Amniotic stem cell (primary cell): ENCODE results near the gene YARS2.

ENCODE experiments used
- DNase-seq: peaks from one replicate; lab custom pipeline; 2025; lab: John Stamatoyannopoulos, UW

Gene YARS2

DNA sequence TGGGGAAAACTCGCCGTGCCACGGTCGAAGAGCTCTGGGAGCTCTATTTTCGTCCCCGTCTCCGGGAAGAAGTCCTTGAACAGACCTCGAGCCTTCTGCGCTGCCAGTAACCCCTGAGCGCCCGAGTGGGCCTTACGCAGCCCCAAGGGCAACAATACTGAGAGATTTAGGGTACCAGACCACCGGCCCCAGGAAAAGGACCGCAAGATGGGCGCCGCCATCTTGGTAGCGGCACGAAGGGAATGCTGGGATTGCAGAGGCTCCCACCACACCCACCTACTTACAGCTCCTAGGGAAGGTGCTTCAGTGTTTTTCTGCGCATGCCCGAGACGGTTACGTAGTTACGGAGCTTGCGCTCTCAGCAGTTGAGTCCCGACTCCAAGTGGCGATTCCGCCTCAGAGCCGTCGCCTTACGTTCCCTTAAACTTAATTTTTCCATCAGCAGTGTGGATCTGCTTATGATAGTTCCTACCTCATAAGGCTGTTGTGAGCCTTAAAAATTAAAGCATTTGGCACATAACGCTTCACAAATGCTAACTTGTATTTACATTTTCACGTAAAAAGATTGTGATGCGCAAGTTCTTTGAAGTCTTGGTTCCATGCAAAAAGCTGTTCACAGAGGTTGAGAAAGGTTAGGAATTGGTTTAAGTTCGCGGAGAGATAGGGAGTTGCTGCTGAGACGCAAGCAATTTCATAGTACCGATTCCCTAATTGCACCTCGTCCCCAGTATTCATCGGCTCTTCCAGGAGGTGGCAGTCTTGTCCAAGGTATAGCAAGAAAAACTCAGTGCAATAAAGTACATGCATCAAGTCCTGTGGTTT is at the start of gene YARS2:
Gene YARS2 (minus strand): TSS at position 244 of the 822 bp plus-strand sequence. CDS start 23 bp downstream, at position 221.
- DNase-seq: peak; percentile 95

DNA sequence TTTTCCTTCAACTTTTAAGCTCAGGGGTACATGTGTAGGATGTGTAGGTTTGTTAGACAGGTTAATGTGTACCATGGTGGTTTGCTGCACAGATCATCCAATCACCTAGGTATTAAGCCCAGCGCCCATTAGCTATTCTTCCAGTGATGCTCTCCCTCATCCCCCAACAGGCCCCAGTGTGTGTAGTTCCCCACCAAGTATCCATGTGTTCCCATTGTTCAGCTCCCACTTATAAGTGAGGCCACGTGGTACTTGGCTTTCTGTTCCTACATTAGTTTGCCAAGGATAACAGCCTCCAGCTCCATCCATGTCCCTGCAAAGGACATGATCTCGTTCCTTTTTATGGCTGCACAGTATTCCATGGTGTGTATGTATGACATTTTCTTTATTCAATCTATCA is 48.6 kb upstream of the YARS2 start:
- DNase-seq: no peak

DNA sequence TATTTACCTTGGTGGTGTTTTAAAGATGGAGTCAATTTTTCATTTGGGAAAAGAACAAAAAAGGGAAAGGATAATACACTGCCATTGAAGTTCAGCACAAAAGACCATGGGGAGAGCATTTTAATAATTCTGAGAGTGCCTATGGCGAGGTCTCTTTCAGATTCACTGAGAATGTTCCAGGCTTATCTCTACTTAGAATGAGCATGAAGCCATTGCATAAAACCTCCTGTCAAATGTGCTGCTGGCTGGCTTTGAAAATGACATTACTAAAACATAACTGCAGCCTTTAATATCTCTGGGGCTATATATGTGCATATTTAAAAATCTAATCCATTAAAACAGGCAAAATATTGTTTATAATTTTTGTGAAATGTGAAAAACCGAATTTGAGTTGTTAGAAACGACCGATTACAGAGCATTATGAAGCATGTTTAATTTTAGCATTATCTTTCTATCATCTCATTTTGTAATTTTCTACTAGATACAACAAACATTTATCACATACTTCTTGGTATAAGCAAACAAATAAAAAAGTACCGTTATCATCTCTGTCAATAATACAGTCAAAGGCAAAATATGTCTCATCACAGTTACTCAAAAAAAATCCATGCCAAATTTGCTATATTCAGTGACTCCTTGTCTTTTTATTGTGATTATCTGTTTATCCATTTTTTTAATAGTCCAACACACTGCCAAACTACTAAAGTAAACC is 45.7 kb upstream of the YARS2 start:
- DNase-seq: no peak

DNA sequence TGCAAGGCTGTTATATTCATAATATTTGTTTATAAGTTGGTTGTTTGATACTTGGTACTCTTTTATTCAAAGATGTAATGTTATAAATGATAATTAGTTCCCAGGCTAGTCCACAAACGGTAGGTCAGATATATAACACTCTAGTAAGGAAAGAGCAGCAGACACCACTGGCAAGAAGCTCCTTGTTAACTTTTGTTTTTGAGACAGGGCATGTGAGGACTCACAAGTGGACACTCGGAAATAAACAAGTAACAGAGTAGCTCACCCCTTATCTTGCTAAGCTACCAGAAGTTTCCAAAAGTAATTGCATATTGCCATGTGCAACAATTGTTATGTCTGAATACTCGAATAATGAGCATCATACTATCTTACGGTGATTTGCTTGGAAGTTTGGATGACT is 38.6 kb upstream of the YARS2 start:
- DNase-seq: no peak

DNA sequence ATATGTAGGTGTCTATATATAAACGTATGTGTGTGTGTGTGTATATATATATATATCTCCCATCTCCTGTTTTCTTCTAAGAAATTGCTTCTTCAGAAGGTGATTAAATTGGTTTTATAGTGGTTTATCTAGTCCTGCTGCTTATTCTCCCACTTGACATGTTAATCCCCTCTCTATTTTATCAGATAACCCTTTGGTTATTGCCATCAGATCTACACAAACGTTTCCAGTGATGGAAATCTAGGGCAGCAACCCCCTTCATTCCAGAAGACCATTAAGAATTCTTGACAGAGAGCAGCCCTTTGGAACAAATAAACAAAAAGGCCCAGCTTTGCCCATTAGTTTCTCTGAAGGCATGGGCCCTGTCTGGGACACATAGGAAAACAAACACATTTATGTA is 34.2 kb upstream of the YARS2 start:
- no peak for DNase-seq

DNA sequence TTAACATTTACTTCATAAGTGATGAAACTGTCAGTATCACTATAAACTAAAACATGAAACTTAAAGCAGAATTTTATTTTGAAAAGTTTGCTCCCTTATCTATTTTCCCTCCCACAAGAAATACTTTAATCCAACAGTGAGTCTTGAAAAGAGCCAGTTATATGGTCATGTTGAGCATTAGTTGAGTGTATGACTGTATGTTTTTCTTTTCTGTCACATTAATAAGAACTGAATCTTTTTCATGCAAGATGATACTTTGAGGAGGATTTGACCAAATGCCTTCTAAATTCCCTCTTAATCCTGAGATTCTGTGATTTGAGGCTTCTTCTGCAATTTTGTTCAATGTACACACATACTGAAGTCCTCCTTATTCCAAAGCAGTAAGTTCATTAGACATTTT is 33.7 kb upstream of the YARS2 start:
- no peak for DNase-seq

DNA sequence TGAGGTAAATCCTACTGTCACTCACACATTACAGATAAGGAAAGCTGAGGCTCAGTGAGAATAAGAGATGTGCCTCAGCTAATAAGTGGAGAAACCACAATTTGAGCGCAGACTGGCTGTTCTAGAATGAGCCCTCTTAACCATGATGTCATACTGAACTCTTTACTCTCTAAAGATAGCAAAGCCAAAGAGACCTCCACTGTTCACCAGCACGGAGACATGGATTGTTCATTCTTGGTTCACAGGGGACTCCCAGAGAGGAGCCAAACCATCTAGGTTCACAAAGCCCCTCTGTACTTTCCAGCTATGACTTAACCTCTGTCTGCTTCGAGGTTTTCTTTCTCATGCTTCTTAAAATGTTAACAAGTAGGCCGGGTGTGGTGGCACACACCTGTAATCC is 32.7 kb upstream of the YARS2 start:
- DNase-seq: no peak

DNA sequence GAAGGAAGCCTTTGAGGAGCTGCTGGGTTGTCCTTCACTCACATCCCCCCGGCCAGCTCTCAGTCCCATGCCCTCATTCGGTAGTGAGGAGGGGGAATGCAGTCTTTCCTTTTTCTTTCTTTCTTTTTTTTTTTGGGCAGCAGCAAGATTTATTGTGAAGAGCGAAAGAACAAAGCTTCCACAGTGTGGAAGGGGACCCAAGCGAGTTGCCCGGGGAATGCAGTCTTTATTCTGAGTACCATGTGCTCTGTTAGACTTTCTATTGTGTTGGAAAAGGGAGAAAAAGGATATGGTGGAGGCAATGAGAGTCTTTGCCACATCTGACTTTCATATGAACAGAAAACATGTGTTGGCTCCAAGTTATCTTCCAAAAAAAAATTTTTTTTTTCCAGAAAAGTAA is 29.9 kb upstream of the YARS2 start:
- no peak for DNase-seq

DNA sequence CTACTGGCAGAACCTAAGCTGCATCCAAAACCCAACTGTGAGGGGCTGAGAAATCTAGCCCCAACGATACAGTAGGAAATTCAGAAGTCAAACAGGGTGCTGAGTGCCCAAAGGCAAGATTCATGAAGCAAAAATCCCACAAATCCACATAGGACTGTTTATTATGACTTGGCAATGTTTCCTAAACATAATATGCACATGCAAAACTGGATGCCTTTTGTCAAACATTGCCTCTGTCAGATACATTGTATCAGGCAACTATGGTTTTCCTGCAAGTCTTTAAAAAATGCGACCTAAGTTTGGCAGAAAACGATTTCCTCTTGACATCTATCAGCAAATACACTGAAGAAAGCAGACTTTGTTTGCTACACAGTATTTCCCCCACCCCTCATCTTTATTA is 27.3 kb upstream of the YARS2 start:
- no peak for DNase-seq

DNA sequence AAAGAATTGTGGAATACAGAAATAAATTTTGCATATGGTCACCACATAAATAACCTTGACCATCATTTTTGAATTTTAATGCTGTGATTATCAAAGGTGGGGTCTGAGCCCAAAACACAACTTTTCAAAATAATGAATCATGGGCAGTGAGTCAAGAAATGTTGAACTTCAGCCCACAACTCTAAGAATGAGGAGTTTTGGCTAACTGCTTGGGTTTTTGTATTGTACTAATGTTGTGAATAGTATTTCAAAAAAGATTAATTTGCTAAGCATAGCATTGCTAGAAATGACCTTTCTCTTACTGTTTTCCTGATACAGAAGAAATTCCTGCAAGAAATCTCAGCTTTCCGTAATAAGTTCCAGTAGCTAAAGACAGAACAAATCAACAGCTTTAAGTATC is 24.4 kb upstream of the YARS2 start:
- no peak for DNase-seq

DNA sequence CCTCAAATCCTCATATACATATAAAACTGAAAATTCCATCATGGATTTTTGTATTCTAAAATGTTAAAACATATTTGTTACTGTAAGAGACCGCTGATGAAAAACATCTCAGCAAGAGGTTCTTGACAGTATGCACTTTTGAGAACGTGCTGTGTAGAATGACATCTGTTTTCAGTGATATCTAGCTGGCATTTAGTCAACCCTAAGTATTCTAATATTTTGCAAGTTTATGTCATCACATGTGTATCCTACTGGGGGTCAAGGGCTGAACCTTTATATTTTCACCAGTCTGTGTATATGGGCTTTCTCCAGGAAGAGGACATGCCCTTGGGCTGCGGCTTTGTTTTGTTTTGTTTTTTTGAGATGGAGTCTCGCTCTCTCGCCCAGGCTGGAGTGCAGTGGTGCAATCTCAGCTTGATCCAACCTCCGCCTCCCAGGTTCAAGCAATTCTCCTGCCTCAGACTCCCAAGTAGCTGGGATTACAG is 22.0 kb upstream of the YARS2 start:
- no peak for DNase-seq

DNA sequence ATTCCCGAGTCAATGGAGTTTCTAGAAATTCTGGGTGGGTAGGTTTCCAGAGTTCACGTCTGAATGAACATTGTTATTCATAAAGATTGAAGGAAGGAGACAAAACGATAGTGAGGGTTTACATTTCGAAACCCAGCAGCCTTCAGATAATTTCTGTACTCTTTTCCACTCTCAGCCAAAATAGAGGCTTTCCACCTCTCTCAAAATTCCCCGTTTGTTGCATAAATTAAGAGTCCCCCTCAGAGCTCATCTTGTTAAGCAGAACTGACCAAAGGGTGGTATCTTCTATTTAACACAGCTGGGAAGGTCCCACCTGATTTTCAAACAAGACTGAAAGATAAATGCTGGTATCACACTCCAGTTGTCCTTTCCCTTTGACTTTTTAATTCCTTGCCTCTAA is 21.5 kb upstream of the YARS2 start:
- no peak for DNase-seq

DNA sequence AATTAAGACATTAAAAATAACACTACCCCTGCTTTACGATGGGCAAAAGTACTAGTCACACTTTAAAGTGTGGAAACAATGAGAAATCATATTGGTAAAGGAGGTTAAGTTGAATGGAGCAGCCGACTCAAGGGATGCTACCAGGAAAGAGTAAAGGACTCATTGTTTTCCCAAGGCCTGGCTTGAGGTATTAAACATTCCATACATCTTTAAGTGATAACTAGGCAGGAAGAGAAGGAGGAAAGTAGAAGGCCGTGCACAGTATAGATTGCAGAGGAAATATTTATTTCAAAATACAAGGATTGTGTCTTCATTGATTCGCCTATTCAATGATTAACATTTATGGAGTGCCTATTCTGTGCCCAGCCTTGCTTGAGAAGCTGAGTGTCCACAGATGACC is 20.6 kb upstream of the YARS2 start:
- DNase-seq: no peak

DNA sequence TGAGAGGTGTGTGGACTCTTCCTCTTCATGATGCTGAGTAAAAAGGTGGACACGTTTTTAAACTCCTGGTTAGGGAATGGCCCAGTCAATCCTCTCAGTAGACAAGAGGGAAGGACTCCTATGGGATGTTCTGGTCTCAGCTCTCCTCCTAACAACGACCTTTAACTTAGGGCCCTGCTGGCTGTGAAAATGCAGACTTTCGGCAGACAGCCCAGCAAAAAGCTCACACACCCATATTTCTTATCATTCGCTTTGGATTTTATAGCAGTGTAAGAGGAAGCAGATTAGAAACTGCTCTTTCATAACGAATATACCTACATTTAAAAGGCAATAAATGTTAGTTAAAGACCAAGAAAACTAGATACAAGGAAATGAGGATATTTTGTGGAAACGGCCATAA is 18.0 kb upstream of the YARS2 start:
- no peak for DNase-seq

DNA sequence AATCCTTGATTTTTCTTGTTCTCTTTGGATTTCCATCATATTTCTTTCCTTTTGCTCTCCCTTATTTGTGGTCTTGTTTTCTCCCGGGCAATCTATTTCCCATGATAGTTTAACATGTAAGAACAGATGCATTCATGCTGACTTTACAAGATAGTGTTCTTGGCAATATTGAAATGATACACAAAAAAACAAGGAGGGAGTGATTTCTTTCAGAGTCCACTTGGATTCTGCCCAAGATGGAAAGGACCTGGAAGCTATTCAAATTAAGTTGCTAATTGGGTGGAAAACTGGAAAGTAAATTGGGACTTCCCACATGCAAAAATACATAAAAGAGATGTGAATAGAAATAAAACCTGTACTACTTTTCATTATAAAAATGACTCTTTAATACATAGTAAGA is 14.4 kb upstream of the YARS2 start:
- no peak for DNase-seq

DNA sequence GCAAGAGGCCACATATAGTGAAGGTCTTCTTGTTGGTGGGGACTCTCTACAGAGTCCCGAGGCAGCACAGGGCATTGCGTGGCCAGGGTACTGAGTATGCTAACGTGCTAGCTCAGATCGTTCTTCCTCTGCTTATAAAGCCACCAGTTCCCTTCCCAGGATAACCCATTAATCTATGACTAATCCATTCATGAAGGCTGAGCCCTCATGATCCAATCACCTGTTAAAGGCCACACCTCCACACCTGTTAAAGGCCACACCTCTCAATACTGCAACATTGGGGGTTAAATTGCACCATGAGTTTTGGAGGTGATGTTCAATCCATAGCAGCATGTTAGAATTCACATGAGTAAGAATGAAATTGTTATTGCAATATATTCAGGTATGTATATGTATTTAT is 12.8 kb upstream of the YARS2 start:
- DNase-seq: no peak

DNA sequence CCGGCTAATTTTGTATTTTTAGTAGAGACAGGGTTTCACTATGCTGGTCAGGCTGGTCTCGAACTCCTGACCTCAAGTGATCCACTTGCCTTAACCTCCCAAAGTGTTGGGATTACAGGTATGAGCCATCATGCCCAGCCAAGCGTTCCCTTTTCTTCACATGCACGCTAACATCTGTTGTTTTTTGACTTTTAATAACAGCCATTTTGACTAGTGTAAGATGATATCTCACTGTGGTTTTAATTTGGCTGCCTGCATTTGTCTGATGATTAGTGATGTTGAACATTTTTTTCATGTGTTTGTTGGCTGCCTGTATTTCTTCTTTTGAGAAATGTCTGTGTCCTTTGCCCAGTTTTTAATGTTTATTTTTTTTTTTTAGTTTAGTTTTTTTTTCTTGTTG is 10.2 kb upstream of the YARS2 start:
- DNase-seq: no peak

DNA sequence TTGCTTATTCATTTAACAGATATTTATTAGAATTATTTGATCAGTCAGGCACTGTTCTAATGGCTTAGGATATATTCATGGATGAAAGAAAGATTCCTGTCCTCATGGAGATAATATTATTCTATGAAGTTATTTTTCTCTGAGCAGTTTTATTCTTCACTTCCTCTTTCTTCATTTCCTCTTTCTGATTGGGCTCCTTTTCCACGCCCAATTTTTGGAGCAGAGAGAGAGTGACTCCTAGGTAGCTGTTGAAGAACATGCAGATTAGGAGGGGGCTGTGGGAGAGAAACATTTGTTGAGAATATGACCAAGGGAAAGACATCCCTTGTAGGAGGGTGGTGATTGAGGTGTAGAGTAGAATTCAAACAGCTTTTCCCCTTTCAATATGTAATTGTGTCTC is 6.0 kb upstream of the YARS2 start:
- DNase-seq: no peak

DNA sequence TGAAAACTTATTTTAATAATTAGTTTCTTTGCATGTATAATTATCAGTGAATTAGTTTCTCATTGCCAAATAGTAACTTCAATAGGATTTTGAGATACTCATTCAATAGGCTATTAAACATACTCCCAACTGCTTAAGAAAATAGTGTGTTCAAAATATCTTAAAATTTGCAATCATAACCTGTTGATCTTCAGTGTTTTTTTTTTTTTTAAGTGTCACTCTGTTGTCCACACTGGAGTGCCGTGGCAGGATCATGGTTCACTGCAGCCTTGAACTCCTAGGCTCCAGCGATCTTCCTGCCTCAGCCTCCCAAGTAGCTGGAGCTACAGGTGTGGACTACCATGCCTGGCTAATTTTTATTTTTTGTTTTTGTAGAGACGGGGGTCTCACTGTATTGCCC is 1.5 kb upstream of the YARS2 start:
- DNase-seq: no peak

DNA sequence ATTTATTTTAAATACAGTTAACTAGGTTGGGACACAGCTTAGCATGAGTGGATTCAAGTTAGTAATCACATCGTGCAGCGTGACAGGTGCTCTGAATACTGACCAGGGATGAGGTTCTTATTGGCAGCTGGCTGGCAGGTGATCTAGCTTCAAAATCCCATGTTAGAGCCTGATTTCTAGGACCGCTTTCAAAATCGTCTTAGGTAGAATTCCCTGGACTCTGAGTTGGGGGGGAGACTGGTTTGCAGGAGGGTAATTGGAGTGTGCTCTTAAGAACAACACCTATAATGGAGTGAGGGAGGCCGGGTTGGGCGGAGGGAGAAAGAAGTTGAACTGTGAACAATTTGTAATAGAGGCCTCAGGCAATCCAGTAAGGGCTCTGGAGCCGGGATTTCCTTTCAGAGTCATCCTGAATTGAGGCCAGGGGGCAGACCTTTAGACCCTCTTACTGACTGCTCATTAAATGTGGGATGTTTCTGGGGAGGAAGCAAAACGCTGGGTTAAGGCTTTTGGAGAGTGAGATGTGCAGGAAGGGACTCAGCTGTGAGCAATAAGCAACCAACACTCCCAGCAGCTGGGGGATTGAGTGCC is 874 bp upstream of the YARS2 start:
- DNase-seq: no peak

DNA sequence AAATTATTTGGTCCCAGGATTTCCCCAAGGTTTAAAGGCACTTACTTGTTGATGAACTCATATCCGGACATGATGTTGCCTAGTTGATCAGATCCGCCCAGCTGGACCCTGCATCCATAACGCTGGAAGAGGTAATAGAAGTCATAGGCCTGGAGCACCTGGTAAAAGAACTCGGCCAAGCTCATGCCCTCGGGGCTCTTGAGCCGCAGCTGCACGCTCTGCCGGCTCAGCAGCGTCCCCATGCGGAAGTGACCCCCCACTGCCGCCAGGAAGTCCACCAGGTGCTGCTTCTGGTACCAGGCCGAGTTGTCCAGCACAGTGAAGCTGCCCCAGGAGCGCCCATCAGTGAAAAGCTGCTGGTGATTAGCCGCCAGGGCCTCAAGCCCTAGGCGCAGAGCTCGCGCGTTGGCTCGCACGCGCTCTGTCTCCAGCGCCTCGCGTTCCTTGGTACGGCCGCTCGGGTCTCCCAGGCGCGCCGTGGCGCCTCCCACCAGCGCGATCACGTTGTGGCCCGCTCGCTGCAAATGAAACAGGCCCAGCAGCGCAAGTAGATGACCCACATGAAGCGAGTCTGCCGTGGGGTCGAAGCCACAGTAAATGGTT is 545 bp downstream of the YARS2 start:
- peak; percentile 52 for DNase-seq

DNA sequence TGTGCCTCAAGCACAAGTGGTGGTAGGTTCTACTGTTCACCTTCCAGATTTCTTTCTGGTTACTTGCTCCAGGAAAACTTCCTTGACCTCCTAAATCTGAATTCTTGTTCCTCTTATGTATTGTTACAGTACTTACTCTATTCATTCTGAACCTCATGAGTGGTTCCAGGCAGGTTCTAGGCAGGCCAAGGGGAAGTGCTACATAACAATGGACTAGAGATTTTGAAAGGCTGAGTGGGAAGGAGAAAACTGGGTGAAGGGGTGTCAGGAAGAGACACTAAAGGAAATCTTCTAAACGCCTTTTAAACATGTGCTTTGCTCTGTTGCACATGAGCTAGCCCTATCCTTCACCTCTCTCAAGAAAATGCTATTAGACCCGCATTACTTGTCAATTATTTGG is 1.6 kb downstream of the YARS2 start:
- no peak for DNase-seq

DNA sequence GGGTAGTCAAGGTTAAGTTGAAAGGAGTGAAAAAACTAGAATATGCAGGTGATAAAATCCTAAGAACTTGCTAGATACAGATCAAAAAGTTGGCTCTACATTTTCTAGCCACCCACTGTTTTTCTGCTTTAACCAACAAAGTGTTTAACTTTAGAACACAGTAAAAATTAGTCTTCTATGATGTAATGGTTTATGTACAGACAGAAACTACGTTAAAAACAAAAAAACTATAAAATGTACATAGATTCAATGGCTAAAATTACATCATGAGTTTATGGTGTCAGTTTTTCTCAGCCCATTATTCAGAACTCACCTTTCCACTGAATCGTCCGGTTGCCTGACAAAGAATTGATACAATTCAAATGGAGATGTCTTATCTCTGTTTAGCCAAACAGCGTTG is 2.1 kb downstream of the YARS2 start:
- DNase-seq: no peak
